Gastroesophageal sphincter (tissue), 4 donors: ENCODE data around the gene TNFRSF9. TPM values are rescaled to one million over a fixed set of nuclear protein-coding genes. Genes with fewer than 3 reads are reported as not detected.

Experiments used
- ATAC-seq: fragments of 150-250 bp; one replicate; pipeline ENCODE4 v1.9.1; 2016; ENCODE audit warnings: mild to moderate bottlenecking, moderate library complexity
- H3K27ac ChIP-seq, 4 donors: fragments of 200-600 bp; sonication (generic) in 3 of 4; 1 replicate in 3 of 4; 2 replicates in 1 of 4; pipeline ENCODE4 v1.5.1; 2016 to 2019
- H3K27me3 ChIP-seq: fragments of 200-600 bp; sonication (generic); one replicate; pipeline ENCODE4 v1.5.1; 2019
- H3K36me3 ChIP-seq, 2 donors: fragments of 200-600 bp; sonication (generic); one replicate each; pipeline ENCODE4 v1.5.1; 2019; ENCODE audit warnings: control low read depth in 1 of 2
- H3K4me1 ChIP-seq, 3 donors: fragments of 200-600 bp; sonication (generic); 1 replicate in 2 of 3; 2 replicates in 1 of 3; pipeline ENCODE4 v1.5.1; 2016 to 2019; ENCODE audit warnings: control low read depth in 2 of 3
- H3K4me3 ChIP-seq, 2 donors: fragments of 200-600 bp; sonication (generic); one replicate each; pipeline ENCODE4 v1.5.1; 2019; ENCODE audit warnings: mild to moderate bottlenecking in 1 of 2, moderate library complexity in 1 of 2
- H3K9me3 ChIP-seq, 3 donors: fragments of 200-600 bp; sonication (generic); one replicate each; pipeline ENCODE4 v1.5.1; 2017 to 2019; ENCODE audit warnings: control low read depth in 2 of 3
- CTCF ChIP-seq, 4 experiments: fragments of 200-600 bp in 2 of 4; fragments of 450-650 bp in 2 of 4; sonication (generic) in 1 of 4; IDR thresholded peaks; one replicate each; pipeline ENCODE4 v1.5.1; 2017 to 2019; ENCODE audit warnings: antibody characterized with exemption in 4 of 4, mild to moderate bottlenecking in 2 of 4, moderate library complexity in 2 of 4
- EP300 ChIP-seq: sonication (generic); formaldehyde crosslinking; IDR thresholded peaks from one replicate; pipeline ENCODE4 v1.6.1; 2017; ENCODE audit warnings: antibody characterized with exemption, mild to moderate bottlenecking
- POLR2A ChIP-seq, 2 donors: fragments of 450-650 bp; IDR thresholded peaks; one replicate each; pipeline ENCODE4 v1.6.1; 2017; ENCODE audit warnings: antibody characterized with exemption in 2 of 2, mild to moderate bottlenecking in 2 of 2, moderate library complexity in 1 of 2
- POLR2AphosphoS5 ChIP-seq: sonication (generic); formaldehyde crosslinking; IDR thresholded peaks from one replicate; pipeline ENCODE4 v1.6.1; 2017; ENCODE audit warnings: antibody characterized with exemption
- WGBS, 2 donors: methylation state at CpG; one replicate each; pipeline ENCODE4 v1.1.5; 2018; ENCODE audit warnings: low coverage in 1 of 2; 5-methylcytosine and 5-hydroxymethylcytosine counted together
- total RNA-seq, 4 donors: library from RNA; depleted of rRNA; stranded (reverse); fragments of >200 nt; gene quantifications; one replicate each; pipeline ENCODE4 v1.1.0, GENCODE V29; 2016

TNFRSF9 gene
- total RNA-seq, 4 donors from 2014 or later, result 0.13 to 0.31 TPM; not detected in 2

GRCh38 chr1:7962636-7963377 is 22.2 kb upstream of the TNFRSF9 start:
- ATAC-seq, result no peak
- Histone ChIP-seq H3K36me3 (peaks cover 2 to 50% of the 10 kb centered on the region in 2 donors), H3K4me1 (peaks cover 0 to 67% (median 9%) of the 10 kb centered on the region in 3 donors), H3K27ac (peak overlapping the region in 2 of 4 donors; percentile 88 to 97), H3K27me3 (no peaks in the 10 kb centered on the region), H3K9me3 (no peaks in the 10 kb centered on the region), H3K4me3 (peak overlapping the region; percentile 71 to 72)
- 84 to 85% methylated on average over 9 to 11 of the region's 11 CpGs for WGBS, 2 donors
- no peak for TF ChIP-seq POLR2A (IDR thresholded peaks at IDR 0.05)
- TF ChIP-seq POLR2AphosphoS5, result no peak
- TF ChIP-seq CTCF (IDR thresholded peaks at IDR 0.05), result no peak
- TF ChIP-seq EP300, result no peak

GRCh38 chr1:7962014-7962335 is 21.3 kb upstream of the TNFRSF9 start:
- ATAC-seq, result no peak

GRCh38 chr1:7961216-7962013 is 20.8 kb upstream of the TNFRSF9 start, which contains the start of gene PARK7:
PARK7 (plus strand) TSS chr1:7961711; CDS start chr1:7962786, 1,075 bp downstream.
- Histone ChIP-seq H3K27ac (peak within 1 kb of the TSS; percentile 88 to 97 (median 94)), H3K27me3 (no peaks in the 10 kb centered on the region), H3K36me3 (peaks cover 2 to 36% of the 10 kb centered on the region in 2 donors), H3K9me3 (no peaks in the 10 kb centered on the region), H3K4me3 (peak within 1 kb of the TSS; percentile 71 to 72), H3K4me1 (peaks cover 0 to 53% (median 9%) of the 10 kb centered on the region in 3 donors)
- peak; percentile 97 for ATAC-seq
- TF ChIP-seq POLR2AphosphoS5 (peak; percentile 91), EP300 (no peak), CTCF (IDR thresholded peaks at IDR 0.05) (peak in 3 of 4 experiments; percentile 58 to 59 (median 59)), POLR2A (IDR thresholded peaks at IDR 0.05) (peak; percentile 87 to 88)
- WGBS, 2 donors, result 1% methylated on average over 13 of the region's 81 CpGs; no CpG with 5 or more reads in 1 of the 2 donors

More at GRCh38 chr1:7962014-7962335, 21.3 kb upstream of the TNFRSF9 start:
- TF ChIP-seq CTCF (IDR thresholded peaks at IDR 0.05) (no peak), EP300 (no peak), POLR2AphosphoS5 (no peak), POLR2A (IDR thresholded peaks at IDR 0.05) (no peak)
- 0% methylated on average over 5 to 8 of the region's 10 CpGs for WGBS, 2 donors
- Histone ChIP-seq H3K27ac (peak overlapping the region; percentile 74 to 97 (median 90)), H3K4me1 (peaks cover 0 to 59% (median 9%) of the 10 kb centered on the region in 3 donors), H3K36me3 (peaks cover 2 to 41% of the 10 kb centered on the region in 2 donors), H3K4me3 (peak overlapping the region; percentile 71 to 72), H3K27me3 (no peaks in the 10 kb centered on the region), H3K9me3 (no peaks in the 10 kb centered on the region)

- WGBS, 2 donors, result 0% methylated on average over 3 of the region's 3 CpGs
- peak overlapping the region; percentile 88 to 97 (median 94) for H3K27ac ChIP-seq
- H3K9me3 ChIP-seq, result no peaks in the 10 kb centered on the region
- H3K27me3 ChIP-seq, result no peaks in the 10 kb centered on the region
- H3K4me3 ChIP-seq, result peak overlapping the region; percentile 71 to 72
- TF ChIP-seq POLR2AphosphoS5 (no peak), POLR2A (IDR thresholded peaks at IDR 0.05) (no peak), CTCF (IDR thresholded peaks at IDR 0.05) (no peak), EP300 (no peak)
- ATAC-seq, result no peak
- peaks cover 0 to 47% (median 9%) of the 10 kb centered on the region in 3 donors for H3K4me1 ChIP-seq
- peaks cover 2 to 30% of the 10 kb centered on the region in 2 donors for H3K36me3 ChIP-seq
These were observed 20.2 kb upstream of the TNFRSF9 start for GRCh38 chr1:7960867-7961215.
